Pancreas (tissue), 10 donors: ENCODE results near the gene ST6GALNAC4. TPM values are rescaled to one million over a fixed set of nuclear protein-coding genes. Genes with fewer than 3 reads are reported as not detected.

Experiments used
- ATAC-seq, 4 donors: fragments of 200-7000 bp; cut with Tn5 transposase; one replicate each; pipeline versions ENCODE4 v1.8.0 to v1.9.1; 2020; ENCODE audit warnings: mild to moderate bottlenecking in 4 of 4, moderate library complexity in 4 of 4
- DNase-seq, 6 donors: peaks; one replicate each; pipeline ENCODE4 v3.0.0-alpha.2; 2020
- FAIRE-seq: peaks from 2 replicates; lab custom pipeline; 2012; peaks lifted over from hg19 to GRCh38; lab: Jason Lieb, UNC
- H3K27ac ChIP-seq, 4 donors: fragments of 200-600 bp; sonication (generic); 1 replicate in 3 of 4; 2 replicates in 1 of 4; pipeline versions ENCODE4 v1.5.0 to v1.8.0; 2020
- H3K27me3 ChIP-seq, 4 donors: fragments of 200-600 bp; one replicate each; pipeline ENCODE4 v1.8.0; 2021
- H3K36me3 ChIP-seq, 3 donors: fragments of 200-600 bp; sonication (generic) in 1 of 3; one replicate each; pipeline versions ENCODE4 v1.5.0 to v1.8.0; 2020 to 2021
- H3K4me1 ChIP-seq, 3 donors: fragments of 200-600 bp; one replicate each; pipeline ENCODE4 v1.8.0; 2021
- H3K4me3 ChIP-seq, 4 donors: fragments of 200-600 bp; sonication (generic) in 2 of 4; one replicate each; pipeline versions ENCODE4 v1.5.0 to v1.8.0; 2020 to 2021
- H3K9me3 ChIP-seq, 4 donors: fragments of 200-600 bp; one replicate each; pipeline ENCODE4 v1.8.0; 2021
- CTCF ChIP-seq, 4 donors: fragments of 200-600 bp; sonication (generic) in 3 of 4; IDR thresholded peaks; one replicate each; pipeline versions ENCODE4 v1.5.0 to v1.8.0; 2021; ENCODE audit warnings: antibody characterized with exemption in 4 of 4
- WGBS, 2 donors: extraction: QIAGEN DNeasy Blood & Tissue Kit; methylation state at CpG; one replicate each; pipeline ENCODE4 v1.1.7; 2013; 5-methylcytosine and 5-hydroxymethylcytosine counted together
- intact Hi-C, 3 donors: fragments of 100-400 bp; cut with DNase I; formaldehyde crosslinking; loops; one replicate each; pipeline versions ENCODE4 v1.11.1 to v1.14.2; 2022
- polyA plus RNA-seq, 2 donors: library from polyadenylated mRNA; stranded (reverse); fragments of 200-250 nt; gene quantifications; one replicate each; pipeline ENCODE4 v1.2.3, GENCODE V29; 2013
- total RNA-seq, 6 donors: library from RNA; stranded (reverse); fragmentation: NEBNext Ultra II Directional in 4 of 6; extraction: Animal tissue kit (Norgen Biotek cat#: 25700) in 4 of 6; gene quantifications; one replicate each; pipeline versions ENCODE4 v1.2.1 to v1.2.4, GENCODE V29; 2021 to 2023
- donor health status: healthy with polysubstance abuse.
- donor health status: DM: no; HTN: no; CAD: no; lungs with moderate emphysema.
- donor health status: DM: no; HTN: no; CAD: no.
- donor health status: control.
- donor health status: control.
- donor health status: Bipolar disorder and iron deficiency.
- donor health status: DM: yes; HTN: yes; CAD: no.
- donor health status: DM: no; HTN: no; CAD: no.
- donor health status: DM: no; HTN: no; CAD: no.
- donor health status: DM: yes; HTN: yes; CAD: no.

The ST6GALNAC4 gene
- total and polyA plus RNA-seq, 8 donors: 22.2 to 66.6 (median 33.9) TPM

- FAIRE-seq: no peak
Observed at GRCh38 chr9:127898433-127899127, 18.3 kb downstream of the ST6GALNAC4 start.

GRCh38 chr9:127897193-127897692 is 19.6 kb downstream of the ST6GALNAC4 start:
- Histone ChIP-seq H3K27me3 (no peaks in the 10 kb centered on the region), H3K4me1 (peaks cover 13 to 29% (median 14%) of the 10 kb centered on the region in 3 donors), H3K4me3 (peak overlapping the region in 2 of 4 donors; percentile 96), H3K36me3 (peaks cover 10 to 36% (median 10%) of the 10 kb centered on the region in 3 donors), H3K9me3 (no peaks in the 10 kb centered on the region), H3K27ac (peak overlapping the region in 3 of 4 donors; percentile 22 to 83 (median 51))
- intact Hi-C loops: no loop called here
- DNase-seq: peak; percentile 78 to 91 (median 81)
- WGBS, 2 donors: 10% methylated on average over 16 to 19 of the region's 19 CpGs
- FAIRE-seq: no peak
- ATAC-seq: peak; percentile 52 to 81 (median 77)
- no peak for TF ChIP-seq CTCF (IDR thresholded peaks at IDR 0.05)

More at GRCh38 chr9:127898433-127899127, 18.3 kb downstream of the ST6GALNAC4 start:
- TF ChIP-seq CTCF (IDR thresholded peaks at IDR 0.05): no peak
- Histone ChIP-seq H3K4me3 (peak overlapping the region; percentile 76 to 96 (median 89)), H3K27me3 (no peaks in the 10 kb centered on the region), H3K27ac (peak overlapping the region; percentile 31 to 84 (median 76)), H3K36me3 (peaks cover 4 to 27% (median 9%) of the 10 kb centered on the region in 3 donors), H3K4me1 (peaks cover 13 to 29% (median 14%) of the 10 kb centered on the region in 3 donors), H3K9me3 (no peaks in the 10 kb centered on the region)
- intact Hi-C loops: no loop called here
- peak; percentile 26 to 58 (median 48) for ATAC-seq
- peak; percentile 51 to 86 (median 64) for DNase-seq
- 4% methylated on average over 26 to 32 of the region's 32 CpGs for WGBS, 2 donors

- intact Hi-C loops: no loop called here
- Histone ChIP-seq H3K27me3 (no peaks in the 10 kb centered on the region), H3K27ac (peak overlapping the region in 2 of 4 donors; percentile 22 to 83), H3K4me1 (peaks cover 13 to 29% (median 14%) of the 10 kb centered on the region in 3 donors), H3K9me3 (no peaks in the 10 kb centered on the region), H3K4me3 (peak overlapping the region in 2 of 4 donors; percentile 17 to 96), H3K36me3 (peaks cover 10 to 36% (median 10%) of the 10 kb centered on the region in 3 donors)
- WGBS, 2 donors: 63 to 70% methylated on average over 16 of the region's 16 CpGs
- TF ChIP-seq CTCF (IDR thresholded peaks at IDR 0.05): no peak
- FAIRE-seq: no peak
- ATAC-seq: no peak
- DNase-seq: peak in 1 of 6 donors; percentile 48
Observed at GRCh38 chr9:127896395-127897192, 20.2 kb downstream of the ST6GALNAC4 start.

GRCh38 chr9:127895811-127896210 is 21.0 kb downstream of the ST6GALNAC4 start:
- no peak overlapping the region for H3K27ac ChIP-seq
- intact Hi-C loops: no loop called here
- peaks cover 10 to 36% (median 10%) of the 10 kb centered on the region in 3 donors for H3K36me3 ChIP-seq
- FAIRE-seq (no peak), DNase-seq (peak in 1 of 6 donors; percentile 50), ATAC-seq (no peak)
- H3K4me3 ChIP-seq: no peak overlapping the region
- H3K4me1 ChIP-seq: peaks cover 13 to 25% (median 14%) of the 10 kb centered on the region in 3 donors
- no peaks in the 10 kb centered on the region for H3K9me3 ChIP-seq
- TF ChIP-seq CTCF (IDR thresholded peaks at IDR 0.05): no peak
- WGBS, 2 donors: 96% methylated on average over 8 of the region's 8 CpGs
- no peaks in the 10 kb centered on the region for H3K27me3 ChIP-seq
